Stomach (tissue), 4 donors: ENCODE measurements around the gene ZCCHC7.

Source experiments
- POLR2A ChIP-seq, 4 donors: fragments of 450-650 bp; IDR thresholded peaks; one replicate each; pipeline ENCODE4 v1.6.1; 2016; ENCODE audit warnings: antibody characterized with exemption in 4 of 4, control low read depth in 2 of 4, mild to moderate bottlenecking in 1 of 4, moderate library complexity in 1 of 4
- TF ChIP-seq, protein P1 (sequence below), 7 experiments: fragments of 450-650 bp in 4 of 7; fragments of 200-600 bp in 3 of 7; sonication (generic) in 3 of 7; IDR thresholded peaks; one replicate each; pipeline ENCODE4 v1.5.1; 2016 to 2019; ENCODE audit warnings: antibody characterized with exemption in 7 of 7, control low read depth in 2 of 7, mild to moderate bottlenecking in 1 of 7

DNA sequence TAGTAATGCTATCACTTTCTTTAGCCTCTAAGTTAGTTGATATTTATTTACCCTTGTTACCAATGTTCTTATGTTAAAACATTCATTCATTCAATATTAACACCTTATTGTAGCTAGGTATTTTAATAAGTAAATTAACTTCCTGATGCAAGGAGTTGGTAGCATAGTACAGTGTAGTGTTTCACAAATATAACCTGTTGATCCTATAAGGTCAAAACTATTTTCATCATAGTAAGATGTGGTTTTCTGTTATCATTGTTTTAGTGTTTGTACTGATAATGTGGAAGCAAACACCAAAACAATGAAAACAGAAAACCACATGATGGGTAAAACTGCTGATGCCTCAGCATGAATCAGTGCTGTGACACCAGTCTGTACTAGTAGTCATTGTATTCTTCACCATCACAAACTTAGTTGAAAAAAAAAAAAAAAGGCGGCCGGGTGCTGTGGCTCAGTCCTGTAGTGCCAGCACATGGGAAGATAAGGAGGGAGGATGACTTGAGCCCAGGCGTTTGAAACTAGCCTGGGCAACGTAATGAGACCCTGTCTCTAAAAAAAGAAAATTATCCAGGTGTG, 36.5 kb downstream of the ZCCHC7 start:
- TF ChIP-seq, protein P1, sequence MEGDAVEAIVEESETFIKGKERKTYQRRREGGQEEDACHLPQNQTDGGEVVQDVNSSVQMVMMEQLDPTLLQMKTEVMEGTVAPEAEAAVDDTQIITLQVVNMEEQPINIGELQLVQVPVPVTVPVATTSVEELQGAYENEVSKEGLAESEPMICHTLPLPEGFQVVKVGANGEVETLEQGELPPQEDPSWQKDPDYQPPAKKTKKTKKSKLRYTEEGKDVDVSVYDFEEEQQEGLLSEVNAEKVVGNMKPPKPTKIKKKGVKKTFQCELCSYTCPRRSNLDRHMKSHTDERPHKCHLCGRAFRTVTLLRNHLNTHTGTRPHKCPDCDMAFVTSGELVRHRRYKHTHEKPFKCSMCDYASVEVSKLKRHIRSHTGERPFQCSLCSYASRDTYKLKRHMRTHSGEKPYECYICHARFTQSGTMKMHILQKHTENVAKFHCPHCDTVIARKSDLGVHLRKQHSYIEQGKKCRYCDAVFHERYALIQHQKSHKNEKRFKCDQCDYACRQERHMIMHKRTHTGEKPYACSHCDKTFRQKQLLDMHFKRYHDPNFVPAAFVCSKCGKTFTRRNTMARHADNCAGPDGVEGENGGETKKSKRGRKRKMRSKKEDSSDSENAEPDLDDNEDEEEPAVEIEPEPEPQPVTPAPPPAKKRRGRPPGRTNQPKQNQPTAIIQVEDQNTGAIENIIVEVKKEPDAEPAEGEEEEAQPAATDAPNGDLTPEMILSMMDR (IDR thresholded peaks at IDR 0.05), result no peak
- TF ChIP-seq POLR2A (IDR thresholded peaks at IDR 0.05), result no peak
